Measurements from ENCODE around the gene C1QTNF12. TPM values are rescaled to one million over a fixed set of nuclear protein-coding genes. Genes with fewer than 3 reads are reported as not detected.

The C1QTNF12 gene
- total and polyA plus RNA-seq, 2 donors (not counting 3 experiments of a cell fraction or from before 2014, with no cell fraction given) = 1.0 to 1.9 TPM

DNA sequence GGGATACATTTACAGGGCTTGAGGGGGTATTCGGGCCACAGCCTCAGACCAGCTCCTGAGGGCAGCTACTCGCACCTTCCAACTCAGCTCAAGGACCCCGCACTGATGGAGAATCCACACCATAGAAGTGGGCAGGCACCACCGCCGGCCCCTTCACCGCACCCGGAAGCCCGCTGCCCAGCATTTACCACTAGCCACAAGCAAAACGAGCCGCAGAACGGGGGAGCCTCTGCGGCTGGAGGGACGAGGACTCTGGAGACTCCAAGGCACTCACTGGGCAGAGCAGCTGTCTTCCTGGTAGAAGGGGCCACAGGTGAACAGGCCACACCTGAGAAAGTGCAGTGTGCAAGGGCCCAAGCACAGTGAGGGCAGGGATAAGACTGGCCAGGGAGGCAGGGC lies 21.8 kb upstream of the C1QTNF12 start:
- DNase-seq (ENCODE audit: low read depth, low spot score) = no peak
- BruUV-seq (replicated peaks) = no TSS peak
- peaks cover 23% of the 10 kb centered on the region for H3K4me1 ChIP-seq (ENCODE audit: control insufficient read depth, extremely low read depth, insufficient read depth, low read length)

DNA sequence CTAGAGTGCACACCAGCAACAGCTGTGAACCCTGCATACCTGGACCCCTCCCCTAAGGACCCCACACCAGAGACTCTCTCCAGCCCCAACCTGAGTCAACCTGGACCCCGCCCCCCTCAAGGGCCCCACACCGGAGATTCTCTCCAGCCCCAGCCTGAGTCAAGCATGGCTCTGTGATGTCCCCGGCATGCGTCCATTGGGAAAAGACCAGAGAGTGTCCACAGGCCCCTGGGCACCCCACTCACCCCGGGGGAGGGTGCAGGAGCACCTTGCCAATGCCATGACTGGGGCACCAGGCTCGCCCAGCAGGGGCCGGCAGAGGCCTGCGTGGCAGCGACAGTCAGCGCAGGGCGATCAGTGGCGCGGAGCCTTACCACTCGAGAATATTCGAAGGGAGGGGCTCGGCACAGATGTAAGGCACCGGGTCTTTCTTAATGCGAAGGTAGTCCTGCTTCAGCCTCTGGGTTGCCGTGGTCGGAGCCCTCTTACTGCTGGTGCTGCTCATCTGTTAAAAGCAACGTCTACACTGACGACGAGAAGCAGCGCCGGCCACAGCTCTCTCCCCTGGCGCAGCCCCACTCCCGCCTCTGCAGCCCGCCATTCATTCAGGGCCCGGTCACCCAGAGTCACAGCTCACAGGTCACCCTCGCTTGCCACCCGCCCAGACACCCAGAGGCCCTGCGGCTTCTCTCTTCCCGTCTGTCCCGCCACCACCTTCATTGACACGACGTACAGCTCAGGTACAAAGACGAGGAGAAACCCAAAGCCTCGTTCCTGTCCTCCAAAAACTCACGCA lies 21.2 kb upstream of the C1QTNF12 start:
- Histone ChIP-seq H2AFZ (ENCODE audit: low read depth, low read length) (no peak overlapping the region), H3K4me2 (ENCODE audit: insufficient read depth, low read length) (no peak overlapping the region), H3K4me3 (replicated peaks in 1 of 3; ENCODE audit: insufficient read depth in 1 of 3, low read depth in 1 of 3, low read length in 3 of 3) (no peak overlapping the region), H3K9me3 (replicated peaks; ENCODE audit: control insufficient read depth, insufficient read depth, low read length) (no peaks in the 10 kb centered on the region), H3K9ac (replicated peaks; ENCODE audit: extremely low read depth, insufficient read depth, low read length) (no peak overlapping the region), H3K27ac (ENCODE audit: insufficient read depth, low read depth, low read length) (no peak overlapping the region), H3K4me1 (ENCODE audit: control insufficient read depth, extremely low read depth, insufficient read depth, low read length) (peaks cover 23% of the 10 kb centered on the region), H4K20me1 (replicated peaks; ENCODE audit: control insufficient read depth, extremely low read depth, insufficient read depth, low read length) (no peaks in the 10 kb centered on the region), H3K79me2 (ENCODE audit: control insufficient read depth, insufficient read depth, low read length) (peaks cover 61% of the 10 kb centered on the region), H3K36me3 (ENCODE audit: control insufficient read depth in 2 of 2, extremely low read depth in 1 of 2, insufficient read depth in 2 of 2, low read length in 2 of 2) (peaks cover 6 to 26% of the 10 kb centered on the region in 2 experiments), H3K27me3 (ENCODE audit: control insufficient read depth in 2 of 2, insufficient read depth in 2 of 2, low read length in 2 of 2) (no peaks in the 10 kb centered on the region), H3K9me1 (replicated peaks; ENCODE audit: control insufficient read depth, extremely low read depth, insufficient read depth, low read length) (no peaks in the 10 kb centered on the region)
- no peak for DNase-seq (ENCODE audit: low read depth, low spot score)
- FAIRE-seq = no peak
- dilution Hi-C loops (cut with MboI; ENCODE audit: extremely low pct_ligation_motif_present, low sequenced_read_pairs) = no loop called here
- intact Hi-C loops (cut with micrococcal nuclease) = no loop called here
- POLR2A ChIA-PET = no interaction called here
- TF ChIP-seq, protein P1, sequence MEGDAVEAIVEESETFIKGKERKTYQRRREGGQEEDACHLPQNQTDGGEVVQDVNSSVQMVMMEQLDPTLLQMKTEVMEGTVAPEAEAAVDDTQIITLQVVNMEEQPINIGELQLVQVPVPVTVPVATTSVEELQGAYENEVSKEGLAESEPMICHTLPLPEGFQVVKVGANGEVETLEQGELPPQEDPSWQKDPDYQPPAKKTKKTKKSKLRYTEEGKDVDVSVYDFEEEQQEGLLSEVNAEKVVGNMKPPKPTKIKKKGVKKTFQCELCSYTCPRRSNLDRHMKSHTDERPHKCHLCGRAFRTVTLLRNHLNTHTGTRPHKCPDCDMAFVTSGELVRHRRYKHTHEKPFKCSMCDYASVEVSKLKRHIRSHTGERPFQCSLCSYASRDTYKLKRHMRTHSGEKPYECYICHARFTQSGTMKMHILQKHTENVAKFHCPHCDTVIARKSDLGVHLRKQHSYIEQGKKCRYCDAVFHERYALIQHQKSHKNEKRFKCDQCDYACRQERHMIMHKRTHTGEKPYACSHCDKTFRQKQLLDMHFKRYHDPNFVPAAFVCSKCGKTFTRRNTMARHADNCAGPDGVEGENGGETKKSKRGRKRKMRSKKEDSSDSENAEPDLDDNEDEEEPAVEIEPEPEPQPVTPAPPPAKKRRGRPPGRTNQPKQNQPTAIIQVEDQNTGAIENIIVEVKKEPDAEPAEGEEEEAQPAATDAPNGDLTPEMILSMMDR (IDR thresholded peaks at IDR 0.05; ENCODE audit: extremely low read depth in 1 of 2, insufficient read depth in 1 of 2, low read depth in 1 of 2, low read length in 2 of 2) = no peak
- TF ChIP-seq, protein P2, sequence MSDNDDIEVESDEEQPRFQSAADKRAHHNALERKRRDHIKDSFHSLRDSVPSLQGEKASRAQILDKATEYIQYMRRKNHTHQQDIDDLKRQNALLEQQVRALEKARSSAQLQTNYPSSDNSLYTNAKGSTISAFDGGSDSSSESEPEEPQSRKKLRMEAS (IDR thresholded peaks at IDR 0.05; ENCODE audit: insufficient read depth, insufficient read length) = no peak
- no peak for TF ChIP-seq FOS (IDR thresholded peaks at IDR 0.05; ENCODE audit: borderline replicate concordance, insufficient read depth, low read length)
- TF ChIP-seq POLR2A (IDR thresholded peaks at IDR 0.05; ENCODE audit: low read depth, low read length) = no peak
- no peak for TF ChIP-seq POLR2AphosphoS5 (IDR thresholded peaks at IDR 0.05; ENCODE audit: insufficient read depth, low read depth, low read length)
- CTCF ChIA-PET = no interaction called here
- BruUV-seq (replicated peaks) = no TSS peak

More for the DNA sequence above, 21.8 kb upstream of the C1QTNF12 start:
- FAIRE-seq = no peak
- Histone ChIP-seq H3K9me3 (replicated peaks; ENCODE audit: control insufficient read depth, insufficient read depth, low read length) (no peaks in the 10 kb centered on the region), H3K36me3 (ENCODE audit: control insufficient read depth in 2 of 2, extremely low read depth in 1 of 2, insufficient read depth in 2 of 2, low read length in 2 of 2) (peaks cover 1 to 22% of the 10 kb centered on the region in 2 experiments), H3K4me3 (replicated peaks in 1 of 3; ENCODE audit: insufficient read depth in 1 of 3, low read depth in 1 of 3, low read length in 3 of 3) (no peak overlapping the region), H3K9me1 (replicated peaks; ENCODE audit: control insufficient read depth, extremely low read depth, insufficient read depth, low read length) (no peaks in the 10 kb centered on the region), H3K27me3 (ENCODE audit: control insufficient read depth in 2 of 2, insufficient read depth in 2 of 2, low read length in 2 of 2) (no peaks in the 10 kb centered on the region), H3K9ac (replicated peaks; ENCODE audit: extremely low read depth, insufficient read depth, low read length) (no peak overlapping the region), H4K20me1 (replicated peaks; ENCODE audit: control insufficient read depth, extremely low read depth, insufficient read depth, low read length) (no peaks in the 10 kb centered on the region), H3K79me2 (ENCODE audit: control insufficient read depth, insufficient read depth, low read length) (peaks cover 65% of the 10 kb centered on the region), H3K4me2 (ENCODE audit: insufficient read depth, low read length) (no peak overlapping the region), H2AFZ (ENCODE audit: low read depth, low read length) (no peak overlapping the region), H3K27ac (ENCODE audit: insufficient read depth, low read depth, low read length) (no peak overlapping the region)
- intact Hi-C loops (cut with micrococcal nuclease) (no loop called here), dilution Hi-C loops (cut with MboI; ENCODE audit: extremely low pct_ligation_motif_present, low sequenced_read_pairs) (no loop called here)
- CTCF ChIA-PET = no interaction called here
- POLR2A ChIA-PET = no interaction called here
- no peak for TF ChIP-seq EZH2 (IDR thresholded peaks at IDR 0.05; ENCODE audit: borderline replicate concordance, low read depth, low read length, severe bottlenecking)
- TF ChIP-seq, protein P2 (IDR thresholded peaks at IDR 0.05; ENCODE audit: insufficient read depth, insufficient read length) = no peak
